PFSK-1 (cell line): Measurements from ENCODE around the gene EVI5L.

Experiments
- FOXP2 ChIP-seq: optimal IDR thresholded peaks from 2 replicates; pipeline ENCODE3; 2011; ENCODE audit warnings: borderline replicate concordance, control low read depth, inconsistent platforms; ENCODE audit not compliant: insufficient read depth; ENCODE audit errors: extremely low read length, extremely low read depth
- POLR2AphosphoS5 ChIP-seq: IDR thresholded peaks from 2 replicates; pipeline ENCODE4 v1.6.1; 2012; ENCODE audit warnings: low read depth, mild to moderate bottlenecking, control low read depth, low read length, moderate library complexity
- REST ChIP-seq, 2 experiments: IDR thresholded peaks; 2 replicates each; pipeline versions ENCODE4 v1.6.1 to v1.8.0; 2011 to 2012; ENCODE audit warnings: low read depth in 2 of 2, low read length in 2 of 2, control low read depth in 1 of 2, inconsistent platforms in 1 of 2, mild to moderate bottlenecking in 1 of 2, moderate library complexity in 1 of 2; ENCODE audit not compliant: insufficient read depth in 1 of 2
- SIN3A ChIP-seq: IDR thresholded peaks from 2 replicates; pipeline ENCODE4 v1.6.1; 2012; ENCODE audit warnings: mild to moderate bottlenecking, low read length, moderate library complexity, borderline replicate concordance; ENCODE audit not compliant: insufficient read depth
- TAF1 ChIP-seq: IDR thresholded peaks from 2 replicates; pipeline ENCODE4 v1.6.1; 2012; ENCODE audit warnings: low read length, control low read depth, borderline replicate concordance; ENCODE audit not compliant: insufficient read depth

The EVI5L gene

GRCh38 chr19:7869910-7870511 lies 40.0 kb downstream of the EVI5L start:
- TF ChIP-seq FOXP2 (no peak), REST (IDR thresholded peaks at IDR 0.05; ENCODE audit: insufficient read depth in 1 of 2, low read depth in 2 of 2, low read length in 2 of 2) (no peak), POLR2AphosphoS5 (no peak), TAF1 (no peak), SIN3A (no peak)

GRCh38 chr19:7870571-7871436 lies 40.8 kb downstream of the EVI5L start:
- TF ChIP-seq TAF1: no peak
- no peak for TF ChIP-seq SIN3A

- TF ChIP-seq TAF1 (no peak), POLR2AphosphoS5 (no peak; the same call in 1 of the 2 replicates), REST (IDR thresholded peaks at IDR 0.05; ENCODE audit: insufficient read depth in 1 of 2, low read depth in 2 of 2, low read length in 2 of 2) (no peak), SIN3A (peak; percentile 44; the same call in 1 of the 2 replicates), FOXP2 (peak; percentile 37)
These were observed 41.7 kb downstream of the EVI5L start for GRCh38 chr19:7871437-7872305.

GRCh38 chr19:7872306-7873204 lies 42.5 kb downstream of the EVI5L start:
- TF ChIP-seq FOXP2: peak; percentile 64
- no peak for TF ChIP-seq POLR2AphosphoS5

GRCh38 chr19:7873304-7874075 lies 43.5 kb downstream of the EVI5L start:
- TF ChIP-seq REST (IDR thresholded peaks at IDR 0.05; ENCODE audit: insufficient read depth in 1 of 2, low read depth in 2 of 2, low read length in 2 of 2): no peak
- no peak for TF ChIP-seq POLR2AphosphoS5
- no peak for TF ChIP-seq SIN3A
- no peak for TF ChIP-seq FOXP2
- TF ChIP-seq TAF1: no peak
